ENCODE measurements around the gene VCPKMT.

VCPKMT gene

DNA sequence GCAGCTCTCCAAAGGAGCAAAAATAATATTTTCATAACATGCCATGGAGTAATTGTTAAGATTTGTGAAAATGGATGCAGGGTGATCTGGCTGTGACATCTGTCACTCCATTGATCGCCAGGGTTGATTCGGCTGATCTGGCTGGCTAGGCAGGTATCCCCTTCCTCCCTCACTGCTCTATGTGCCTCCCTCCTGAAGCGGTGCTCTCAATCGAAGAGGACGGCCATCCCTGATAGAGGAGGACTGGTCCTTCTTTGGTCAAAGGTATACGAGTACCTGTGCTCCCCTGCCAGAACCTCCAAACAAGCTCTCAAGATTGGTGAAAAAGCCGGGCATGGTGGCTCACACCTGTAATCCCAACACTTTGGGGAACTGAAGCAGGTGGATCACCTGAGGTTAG, 47.9 kb downstream of the VCPKMT start:
- in situ Hi-C loops (cut with HindIII; ENCODE audit: low sequenced_read_pairs), result no loop called here

DNA sequence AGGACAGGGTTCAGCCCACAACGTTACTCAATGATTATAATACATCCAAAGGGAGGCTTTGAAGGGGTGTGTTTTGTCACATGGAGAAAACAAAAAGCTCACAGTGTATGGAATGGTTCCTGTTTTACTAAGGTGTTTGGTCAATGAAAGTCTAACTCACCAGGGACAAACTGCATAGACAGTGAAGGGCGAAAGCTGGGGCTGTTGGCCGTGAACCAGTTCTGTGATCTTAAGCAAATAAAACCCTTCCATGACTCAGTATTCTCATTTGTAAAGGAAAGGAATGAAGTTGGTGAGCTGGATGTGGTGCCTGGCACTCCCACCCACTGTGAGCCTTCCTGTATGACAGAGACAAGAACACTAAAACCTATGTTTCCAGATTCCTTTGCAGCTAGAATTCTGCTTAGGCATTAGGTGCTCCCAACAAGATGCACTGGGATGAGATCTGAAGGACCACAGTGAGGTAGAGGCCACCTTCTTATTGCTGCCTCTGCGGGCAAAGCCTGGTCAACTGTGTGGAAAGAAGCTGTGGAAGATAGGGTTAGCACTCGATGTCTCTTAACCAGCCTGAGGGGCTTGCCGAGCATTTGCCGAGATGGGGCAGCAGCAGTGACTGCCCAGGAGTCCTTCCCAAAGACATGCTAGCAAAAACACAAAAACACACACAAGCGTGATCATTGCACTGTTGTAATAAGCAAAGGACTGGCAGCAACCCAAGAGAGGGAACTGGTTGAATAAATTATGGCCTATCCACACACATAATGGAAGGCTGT, 48.5 kb downstream of the VCPKMT start:
- in situ Hi-C loops (cut with HindIII; ENCODE audit: low sequenced_read_pairs), result no loop called here

DNA sequence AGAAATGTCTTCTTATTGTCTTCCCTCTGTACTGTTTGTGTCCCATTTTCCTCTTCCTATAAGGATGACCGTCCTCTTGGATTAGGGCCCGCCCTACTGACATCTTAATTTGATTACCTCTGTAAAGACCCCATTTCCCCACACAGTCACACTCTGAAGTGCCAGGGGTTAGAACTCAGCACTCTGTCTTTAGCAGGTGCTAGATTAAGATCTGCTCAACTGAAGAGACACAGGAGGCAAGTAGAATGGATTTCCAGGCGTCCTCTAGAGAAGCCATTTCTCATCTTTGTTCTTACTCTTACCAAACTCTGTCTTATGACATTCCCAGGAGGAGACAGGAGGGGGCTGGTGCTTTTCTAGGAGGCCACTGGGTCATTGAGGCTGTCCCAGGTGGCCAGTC, 50.8 kb downstream of the VCPKMT start:
- in situ Hi-C loops (cut with HindIII; ENCODE audit: low sequenced_read_pairs), result no loop called here

GRCh38 chr14:50064993-50065392, 51.4 kb downstream of the VCPKMT start:
- in situ Hi-C loops (cut with HindIII; ENCODE audit: low sequenced_read_pairs), result no loop called here

DNA sequence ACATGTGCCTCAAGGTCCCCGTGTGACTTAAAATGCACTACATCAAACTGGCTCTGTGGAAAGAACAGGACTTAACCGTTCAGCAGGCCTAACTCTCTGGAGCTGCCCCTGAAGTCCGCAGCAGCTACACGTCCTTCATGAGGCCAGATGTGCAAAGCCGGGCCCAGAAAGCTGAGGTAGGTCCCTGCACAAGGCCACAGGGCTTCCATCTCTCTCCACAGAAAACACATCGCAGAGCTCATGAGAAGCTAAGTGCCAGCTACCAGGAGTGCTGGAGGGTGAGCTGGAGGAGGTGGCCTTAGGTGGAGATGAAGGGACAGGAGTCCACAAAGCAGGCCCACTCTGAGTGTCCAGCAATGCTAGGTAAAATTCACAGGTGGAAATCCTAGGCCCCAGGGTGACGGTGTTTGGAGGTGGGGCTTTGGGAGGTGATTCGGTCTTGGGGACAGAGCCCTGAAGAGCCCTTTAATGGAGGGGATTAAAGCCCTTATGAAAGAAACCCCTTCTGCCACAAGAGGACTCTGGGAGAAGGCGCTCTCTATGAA, 52.4 kb downstream of the VCPKMT start:
- in situ Hi-C loops (cut with HindIII; ENCODE audit: low sequenced_read_pairs), result no loop called here

DNA sequence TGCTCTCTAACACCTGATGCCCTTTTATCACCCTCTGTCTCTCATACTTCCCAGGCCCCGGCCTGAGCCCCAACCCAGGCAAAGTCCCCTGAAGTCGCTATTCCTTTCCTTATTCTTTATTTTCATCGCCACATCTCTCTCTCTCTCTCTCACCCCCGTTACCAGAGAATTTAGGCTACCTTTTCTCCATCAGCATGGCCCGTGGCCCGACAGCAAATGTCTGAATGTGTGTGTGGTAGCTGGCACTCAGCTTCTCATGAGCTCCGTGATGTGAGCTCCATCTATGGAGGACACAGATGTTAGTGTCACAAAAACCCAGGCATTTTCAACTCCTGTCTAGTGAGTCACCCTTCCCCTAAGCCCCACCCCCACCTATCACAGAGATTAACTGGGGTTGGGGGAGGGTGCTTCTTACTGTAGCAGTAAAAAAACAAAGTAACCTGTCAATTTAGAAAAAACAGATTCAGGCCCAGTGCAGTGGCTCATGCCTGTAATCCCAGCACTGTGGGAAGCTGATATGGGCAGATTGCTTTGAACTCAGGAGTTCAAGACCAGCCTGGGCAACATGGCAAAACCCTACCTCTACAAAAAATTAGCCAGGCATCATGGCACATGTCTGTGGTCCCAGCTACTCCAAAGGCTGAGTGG, 53.8 kb downstream of the VCPKMT start:
- in situ Hi-C loops (cut with HindIII; ENCODE audit: low sequenced_read_pairs), result no loop called here

- in situ Hi-C loops (cut with HindIII; ENCODE audit: low sequenced_read_pairs), result no loop called here
Observed at GRCh38 chr14:50061664-50062437, 54.5 kb downstream of the VCPKMT start.

DNA sequence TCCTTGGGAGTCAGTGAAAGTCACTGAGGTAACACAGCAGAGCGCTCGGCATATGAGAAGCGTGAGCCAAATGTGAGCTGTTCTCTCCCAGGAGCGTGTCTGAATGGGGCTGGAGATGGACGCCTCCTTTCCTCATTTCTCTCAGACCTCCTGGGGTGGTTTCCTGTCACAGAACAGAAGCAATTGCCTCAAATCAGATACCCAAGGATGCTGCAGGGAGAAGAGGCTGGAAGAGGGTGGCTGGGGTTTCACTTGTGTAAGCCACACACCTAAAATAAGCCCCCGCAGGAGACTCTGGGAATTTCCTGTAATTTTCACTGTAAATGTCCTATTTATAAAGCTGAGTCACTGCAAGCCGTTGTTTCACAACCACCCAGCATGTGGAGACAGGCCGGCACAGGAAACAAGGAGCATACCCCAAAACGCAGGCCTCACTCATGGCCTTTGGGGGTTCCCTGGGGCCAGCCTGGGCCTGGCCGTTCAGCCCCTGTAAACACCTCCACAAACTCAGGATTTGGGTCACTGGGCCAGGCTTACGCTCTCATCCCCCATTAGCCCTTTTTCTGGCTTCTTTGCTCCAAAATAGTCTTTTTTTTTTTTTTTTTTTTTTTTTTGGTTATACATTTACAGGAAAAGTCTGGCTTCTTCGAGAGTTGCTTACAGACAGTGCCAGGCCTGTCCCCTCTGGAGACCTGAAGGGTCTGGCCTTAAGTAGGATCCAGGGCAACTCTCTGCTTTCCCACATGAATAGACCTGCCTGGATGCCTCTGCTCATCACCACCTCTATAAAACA, 55.3 kb downstream of the VCPKMT start:
- in situ Hi-C loops (cut with HindIII; ENCODE audit: low sequenced_read_pairs), result no loop called here

- in situ Hi-C loops (cut with HindIII; ENCODE audit: low sequenced_read_pairs), result no loop called here
Observed at GRCh38 chr14:50059763-50060616, 56.4 kb downstream of the VCPKMT start.
